Gastroesophageal sphincter (tissue), 3 donors: ENCODE data around the gene APOL1.
"Not testable (repeated sequence)": the region's sequence is repeated elsewhere in the genome, so short reads cannot be mapped to it uniquely, and the experiment has no call there.

Experiments used
- CTCF ChIP-seq, 4 experiments: fragments of 200-600 bp in 2 of 4; fragments of 450-650 bp in 2 of 4; sonication (generic) in 1 of 4; IDR thresholded peaks; one replicate each; pipeline ENCODE4 v1.5.1; 2017 to 2019; ENCODE audit warnings: antibody characterized with exemption in 4 of 4, mild to moderate bottlenecking in 2 of 4, moderate library complexity in 2 of 4
- EP300 ChIP-seq: sonication (generic); formaldehyde crosslinking; IDR thresholded peaks from one replicate; pipeline ENCODE4 v1.6.1; 2017; ENCODE audit warnings: antibody characterized with exemption, mild to moderate bottlenecking
- POLR2AphosphoS5 ChIP-seq: sonication (generic); formaldehyde crosslinking; IDR thresholded peaks from one replicate; pipeline ENCODE4 v1.6.1; 2017; ENCODE audit warnings: antibody characterized with exemption

- not testable (repeated sequence) for TF ChIP-seq CTCF (IDR thresholded peaks at IDR 0.05); POLR2AphosphoS5; EP300
Observed at GRCh38 chr22:36229649-36230048, 23.3 kb upstream of the APOL1 start.
